Muscle layer of duodenum (tissue), 2 donors: ENCODE results near the gene TXNDC12.
"Not testable (repeated sequence)": the region's sequence is repeated elsewhere in the genome, so short reads cannot be mapped to it uniquely, and the experiment has no call there.

Experiments
- H3K27ac ChIP-seq: one replicate; pipeline ENCODE4 v1.7.0; 2013; ENCODE audit warnings: mild to moderate bottlenecking, low read length
- H3K27me3 ChIP-seq: one replicate; pipeline ENCODE4 v1.7.0; 2013; ENCODE audit warnings: low read depth, mild to moderate bottlenecking, control low read depth, low read length
- H3K36me3 ChIP-seq, 2 donors: one replicate each; pipeline ENCODE4 v1.7.0; 2013; ENCODE audit warnings: low read length in 2 of 2, control low read depth in 1 of 2, mild to moderate bottlenecking in 1 of 2; ENCODE audit not compliant: insufficient read depth in 2 of 2, control insufficient read depth in 1 of 2
- H3K4me1 ChIP-seq, 2 donors: one replicate each; pipeline ENCODE4 v1.7.0; 2013; ENCODE audit warnings: low read length in 2 of 2, mild to moderate bottlenecking in 2 of 2, control low read depth in 1 of 2, moderate library complexity in 1 of 2; ENCODE audit not compliant: insufficient read depth in 2 of 2, control insufficient read depth in 1 of 2
- H3K4me3 ChIP-seq, 2 donors: one replicate each; pipeline ENCODE4 v1.7.0; 2013; ENCODE audit warnings: low read length in 2 of 2, low read depth in 1 of 2, mild to moderate bottlenecking in 1 of 2
- H3K9me3 ChIP-seq, 2 donors: one replicate each; pipeline ENCODE4 v1.7.0; 2013; ENCODE audit warnings: low read length in 2 of 2, control low read depth in 1 of 2, mild to moderate bottlenecking in 1 of 2; ENCODE audit not compliant: control insufficient read depth in 1 of 2
- donor health status: healthy.

The TXNDC12 gene

DNA sequence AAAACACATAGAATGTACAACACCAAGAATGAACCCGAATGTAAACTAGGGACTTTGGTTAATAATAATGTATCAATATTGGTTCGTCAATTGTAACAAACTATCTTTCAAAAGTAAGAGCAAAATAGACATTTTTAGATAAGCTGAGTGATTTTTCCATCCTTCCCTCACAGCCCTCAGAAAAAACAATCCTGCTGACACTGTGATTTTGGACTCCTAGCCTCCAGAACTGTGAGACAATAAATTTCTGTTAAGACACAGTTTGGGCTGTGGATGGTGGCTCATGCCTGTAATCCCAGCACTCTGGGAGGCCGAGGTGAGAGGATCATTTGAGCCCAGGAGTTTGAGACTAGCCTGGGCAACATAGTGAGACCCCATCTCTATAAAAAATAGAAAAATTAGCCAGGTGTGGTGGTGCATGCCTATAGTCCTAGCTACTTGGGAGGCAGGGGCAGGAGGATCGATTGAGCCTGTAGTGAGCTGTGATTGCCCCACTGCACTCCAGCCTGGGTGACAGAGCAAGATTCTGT lies 9.3 kb downstream of the TXNDC12 start:
- not testable (repeated sequence) for H3K36me3 ChIP-seq, H3K9me3 ChIP-seq, H3K27me3 ChIP-seq, H3K4me3 ChIP-seq, H3K4me1 ChIP-seq, H3K27ac ChIP-seq

GRCh38 chr1:52045236-52045635 lies 9.8 kb downstream of the TXNDC12 start:
- no peak overlapping the region for H3K4me3 ChIP-seq
- no peaks in the 10 kb centered on the region for H3K9me3 ChIP-seq
- peaks cover 0 to 10% of the 10 kb centered on the region in 2 donors for H3K36me3 ChIP-seq
- H3K27ac ChIP-seq = no peak overlapping the region
- no peaks in the 10 kb centered on the region for H3K4me1 ChIP-seq
- no peaks in the 10 kb centered on the region for H3K27me3 ChIP-seq

- Histone ChIP-seq H3K27ac (no peak overlapping the region), H3K4me1 (no peaks in the 10 kb centered on the region), H3K4me3 (no peak overlapping the region), H3K36me3 (peaks cover 0 to 21% of the 10 kb centered on the region in 2 donors), H3K9me3 (no peaks in the 10 kb centered on the region), H3K27me3 (no peaks in the 10 kb centered on the region)
Measured at GRCh38 chr1:52041551-52042185, 13.3 kb downstream of the TXNDC12 start.

- H3K27me3 ChIP-seq = no peaks in the 10 kb centered on the region
- no peak overlapping the region for H3K27ac ChIP-seq
- no peaks in the 10 kb centered on the region for H3K4me1 ChIP-seq
- peaks cover 0 to 21% of the 10 kb centered on the region in 2 donors for H3K36me3 ChIP-seq
- no peak overlapping the region for H3K4me3 ChIP-seq
- no peaks in the 10 kb centered on the region for H3K9me3 ChIP-seq
Measured at GRCh38 chr1:52037909-52038308, 17.1 kb downstream of the TXNDC12 start.

DNA sequence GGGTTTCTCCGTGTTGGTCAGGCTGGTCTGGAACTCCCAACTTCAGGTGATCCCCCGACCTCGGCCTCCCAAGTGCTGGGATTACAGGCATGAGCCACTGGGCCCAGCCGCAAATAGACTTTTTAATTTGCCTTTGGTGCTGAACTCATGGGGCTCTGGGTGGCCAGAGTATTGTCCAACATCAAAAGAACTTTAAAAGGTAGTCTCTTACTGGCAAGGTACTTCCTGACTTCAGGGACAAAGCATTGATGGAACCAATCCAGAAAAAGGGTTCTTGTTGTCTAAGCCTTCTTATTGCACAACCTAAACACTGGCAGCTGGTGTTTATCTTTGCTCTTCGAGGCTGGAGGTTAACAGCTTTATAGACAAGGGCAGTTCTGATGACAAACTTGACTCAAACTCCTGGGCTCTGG lies 17.6 kb downstream of the TXNDC12 start:
- Histone ChIP-seq H3K27ac (no peak overlapping the region), H3K27me3 (no peaks in the 10 kb centered on the region), H3K4me3 (no peak overlapping the region), H3K9me3 (no peaks in the 10 kb centered on the region), H3K4me1 (peaks cover under 1 to 2% of the 10 kb centered on the region in 2 donors), H3K36me3 (peaks cover 0 to 21% of the 10 kb centered on the region in 2 donors)

DNA sequence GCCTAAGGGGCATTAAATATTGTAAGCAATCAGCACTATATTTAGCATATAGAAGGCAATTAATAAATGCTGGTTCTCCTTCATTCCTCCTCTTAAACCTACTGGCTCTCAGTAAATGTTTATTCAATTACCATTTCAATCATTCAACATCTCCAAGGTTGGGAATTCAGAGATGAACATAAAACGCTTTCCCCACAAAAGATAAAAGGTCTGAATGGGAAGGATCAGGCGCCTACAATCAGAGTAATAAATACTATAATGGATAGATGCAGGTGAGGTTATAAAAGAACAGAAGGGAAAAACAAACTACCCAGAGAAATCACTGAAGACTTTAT lies 21.0 kb downstream of the TXNDC12 start:
- peaks cover 7 to 10% of the 10 kb centered on the region in 2 donors for H3K4me1 ChIP-seq
- H3K4me3 ChIP-seq = peak overlapping the region; percentile 68 to 75
- H3K36me3 ChIP-seq = peaks cover 0 to 7% of the 10 kb centered on the region in 2 donors
- H3K9me3 ChIP-seq = no peaks in the 10 kb centered on the region
- H3K27me3 ChIP-seq = no peaks in the 10 kb centered on the region
- peak overlapping the region; percentile 91 for H3K27ac ChIP-seq

DNA sequence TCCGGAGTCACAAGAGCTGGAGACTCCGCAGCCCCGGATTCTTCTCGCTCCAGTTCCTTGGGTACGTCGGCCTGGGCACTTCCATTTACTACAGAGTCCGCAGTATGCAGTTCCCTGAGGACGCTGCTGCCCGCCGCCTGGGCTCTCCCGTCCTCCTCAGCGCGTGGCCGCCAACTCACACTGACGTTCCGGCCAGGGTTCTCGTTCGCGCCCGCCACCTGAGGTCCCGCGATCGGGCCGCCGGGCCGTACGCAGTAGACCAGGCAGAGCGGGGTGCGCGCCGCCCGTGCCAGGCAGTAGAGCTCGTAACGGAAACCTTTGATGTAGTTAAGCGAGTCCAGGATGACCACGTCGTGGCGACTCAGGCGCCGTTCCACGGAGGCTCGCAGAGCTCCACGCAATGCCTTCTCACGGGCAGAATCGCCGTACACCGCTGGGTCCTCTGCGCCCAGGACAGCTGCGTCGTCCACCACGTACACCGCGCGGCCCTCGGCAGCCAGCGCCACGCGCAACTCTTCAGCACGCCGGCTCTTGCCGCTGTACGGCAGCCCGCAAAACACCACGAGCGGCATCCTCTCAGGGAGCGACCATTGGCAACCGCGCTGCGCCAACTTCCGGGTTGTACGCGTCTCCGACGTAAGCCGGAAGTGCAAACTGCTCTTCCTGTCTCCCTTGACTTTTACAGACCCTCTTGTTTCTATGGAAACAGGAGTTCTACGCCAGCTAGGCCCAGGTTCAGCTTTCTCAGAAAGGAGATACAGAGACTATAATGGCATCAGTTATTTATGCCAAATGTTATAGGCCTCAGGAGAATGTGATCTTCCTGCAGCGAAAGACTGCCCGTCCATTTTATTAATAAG lies 21.6 kb downstream of the TXNDC12 start, which contains the start of gene KTI12:
Gene KTI12, minus strand, starts transcription at position 621 of the 860 bp plus-strand sequence. Its CDS starts 49 bp downstream, at position 572.
- H3K4me1 ChIP-seq = peaks cover 7 to 10% of the 10 kb centered on the region in 2 donors
- peaks cover 0 to 6% of the 10 kb centered on the region in 2 donors for H3K36me3 ChIP-seq
- peak within 1 kb of the TSS; percentile 68 to 75 for H3K4me3 ChIP-seq
- no peaks in the 10 kb centered on the region for H3K27me3 ChIP-seq
- peak within 1 kb of the TSS; percentile 91 for H3K27ac ChIP-seq
- no peaks in the 10 kb centered on the region for H3K9me3 ChIP-seq

DNA sequence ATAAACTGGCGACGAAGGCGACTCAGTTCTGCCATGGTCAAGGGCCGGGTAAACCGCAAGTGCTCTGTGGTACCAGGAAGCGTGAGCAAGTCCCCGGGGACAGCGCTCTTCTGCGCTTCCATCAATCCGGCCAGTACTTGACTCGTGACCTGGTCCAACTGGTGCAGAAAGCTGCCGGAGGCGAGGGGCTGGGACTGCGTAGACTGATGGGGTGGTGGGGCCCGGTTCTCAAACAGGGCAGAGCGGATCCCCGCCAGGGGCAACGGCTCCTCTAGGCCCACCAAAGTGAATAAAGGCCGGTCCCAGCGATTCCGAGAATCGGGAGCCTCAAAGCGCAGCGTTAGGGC lies 22.2 kb downstream of the TXNDC12 start:
- Histone ChIP-seq H3K9me3 (no peaks in the 10 kb centered on the region), H3K4me3 (peak overlapping the region; percentile 68 to 75), H3K4me1 (peaks cover 7 to 10% of the 10 kb centered on the region in 2 donors), H3K27ac (peak overlapping the region; percentile 91), H3K36me3 (peaks cover 0 to 4% of the 10 kb centered on the region in 2 donors), H3K27me3 (no peaks in the 10 kb centered on the region)

- Histone ChIP-seq H3K27me3 (no peaks in the 10 kb centered on the region), H3K36me3 (peaks cover 0 to 4% of the 10 kb centered on the region in 2 donors), H3K9me3 (no peaks in the 10 kb centered on the region), H3K4me3 (peak overlapping the region; percentile 68 to 75), H3K27ac (peak overlapping the region; percentile 91), H3K4me1 (peaks cover 7 to 10% of the 10 kb centered on the region in 2 donors)
Measured at GRCh38 chr1:52032124-52032784, 22.7 kb downstream of the TXNDC12 start.

DNA sequence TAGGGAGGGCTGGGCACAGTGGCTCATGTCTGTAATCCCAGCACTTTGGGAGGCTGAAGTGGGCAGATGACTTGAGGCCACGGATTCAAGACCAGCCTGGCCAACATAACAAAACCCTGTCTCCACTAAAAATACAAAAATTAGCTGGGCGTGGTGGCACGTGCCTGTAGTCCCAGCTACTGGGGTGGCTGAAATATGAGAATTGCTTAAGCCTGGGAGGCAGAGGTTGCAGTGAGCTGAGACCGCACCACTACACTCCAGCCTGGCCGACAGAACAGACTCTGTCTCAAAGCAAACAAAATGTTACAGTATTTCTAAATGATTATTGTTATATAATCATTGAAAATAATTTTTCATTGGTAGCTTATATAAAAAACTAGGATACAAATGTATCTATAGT lies 26.2 kb downstream of the TXNDC12 start:
- H3K9me3 ChIP-seq, H3K4me3 ChIP-seq, H3K27me3 ChIP-seq, H3K27ac ChIP-seq: not testable (repeated sequence)
- H3K4me1 ChIP-seq = peaks cover 7 to 10% of the 10 kb centered on the region in 2 donors
- peaks cover 11 to 16% of the 10 kb centered on the region in 2 donors for H3K36me3 ChIP-seq

- peaks cover 7 to 10% of the 10 kb centered on the region in 2 donors for H3K4me1 ChIP-seq
- H3K9me3 ChIP-seq = no peaks in the 10 kb centered on the region
- H3K27ac ChIP-seq = no peak overlapping the region
- no peak overlapping the region for H3K4me3 ChIP-seq
- H3K36me3 ChIP-seq = peaks cover 16 to 21% of the 10 kb centered on the region in 2 donors
- no peaks in the 10 kb centered on the region for H3K27me3 ChIP-seq
Measured at GRCh38 chr1:52028328-52028727, 26.7 kb downstream of the TXNDC12 start.
